Activated CD8-positive, alpha-beta memory T cell treated with anti-CD3 and anti-CD28 coated beads for 4 hours (primary cell): ENCODE data around the gene ETV6.

Source experiments
- DNase-seq, 2 donors: peaks; one replicate each; pipeline ENCODE4 v3.0.0-alpha.2; 2020; ENCODE audit warnings: low read depth in 2 of 2

ETV6 gene

DNA sequence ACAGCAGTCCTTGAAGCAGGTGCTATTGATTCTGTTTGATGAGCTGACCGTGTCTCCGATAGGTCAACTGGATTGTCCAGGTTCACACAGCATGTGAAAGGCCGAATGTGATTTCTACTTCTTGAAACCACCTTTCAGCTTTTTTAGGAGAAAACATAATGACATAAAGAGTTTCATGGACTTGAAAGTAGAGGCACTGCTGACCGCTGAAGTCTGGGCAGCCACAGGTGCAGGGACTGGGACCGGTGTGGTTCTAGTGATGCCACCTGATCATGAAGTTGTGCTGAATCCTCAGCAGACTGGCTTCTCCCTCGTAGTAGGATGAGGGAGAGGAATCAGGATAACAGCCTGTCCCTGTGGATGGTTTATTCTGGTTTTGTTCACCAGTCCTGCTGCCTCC lies 108.1 kb downstream of the ETV6 start:
- no peak for DNase-seq

DNA sequence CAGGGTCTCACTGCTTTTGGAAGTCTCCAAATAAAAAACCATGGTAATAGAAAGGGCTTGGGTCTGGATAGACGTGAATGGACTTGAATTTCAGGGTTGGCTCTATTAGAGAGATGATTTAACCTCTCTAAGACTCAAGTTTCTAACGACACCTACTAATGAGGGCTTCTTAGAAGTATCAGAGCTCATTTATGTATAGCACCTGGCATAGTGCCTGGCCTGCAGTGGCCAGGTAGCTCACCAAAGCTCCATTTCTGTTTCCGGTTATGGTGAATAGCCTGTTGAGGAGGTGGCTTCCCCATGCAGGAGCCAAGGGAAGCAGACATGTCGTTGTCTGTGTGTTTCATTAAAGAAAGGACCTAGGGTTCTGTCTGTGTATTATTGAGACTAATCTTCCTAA lies 108.6 kb downstream of the ETV6 start:
- no peak for DNase-seq

DNA sequence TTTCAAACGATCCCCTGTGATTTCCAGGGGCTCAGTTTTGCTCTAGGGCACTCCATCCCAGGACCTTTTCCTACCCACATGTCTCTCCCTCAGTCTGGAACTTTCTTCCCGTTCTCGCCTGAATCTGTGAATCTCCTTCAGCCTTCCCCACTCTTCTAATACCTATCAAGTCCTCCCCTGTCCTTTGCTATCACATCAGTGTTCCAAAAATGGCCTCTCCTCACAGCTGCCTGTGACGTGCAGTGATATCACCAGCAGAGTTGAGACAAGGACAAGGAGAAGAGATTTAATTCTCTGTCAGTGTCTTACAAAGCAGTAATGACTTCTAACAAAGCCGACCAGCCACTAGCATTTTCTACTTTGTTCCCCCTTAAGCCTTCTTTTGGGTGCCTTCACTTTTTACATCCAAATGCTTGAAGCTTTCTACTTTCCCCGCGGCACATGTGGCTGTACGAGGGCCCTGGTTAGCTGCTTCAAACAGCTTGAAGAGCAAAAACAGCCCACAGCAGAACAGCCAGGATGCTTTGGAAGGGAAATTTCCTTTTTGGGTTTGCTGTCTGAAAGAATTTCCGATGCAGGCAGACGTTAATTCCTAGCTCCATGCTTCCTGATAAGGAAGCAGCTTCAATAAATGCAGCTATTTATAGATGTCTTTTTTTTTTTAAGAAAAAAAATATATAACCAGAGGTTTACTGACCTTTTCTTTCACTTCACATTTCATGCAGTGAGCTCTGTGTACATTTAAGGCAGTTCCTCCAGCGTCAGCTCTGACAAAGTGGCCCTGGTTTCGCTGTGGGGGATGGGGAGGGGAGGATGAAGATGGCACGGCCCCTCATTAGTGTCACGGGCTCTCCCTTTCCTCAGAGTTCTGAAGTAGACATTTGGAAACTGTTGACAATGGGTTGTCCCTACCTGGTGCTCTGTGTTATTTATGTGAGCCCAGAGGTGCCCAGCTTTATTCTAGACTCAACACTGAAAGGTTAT lies 109.3 kb downstream of the ETV6 start:
- no peak for DNase-seq

DNA sequence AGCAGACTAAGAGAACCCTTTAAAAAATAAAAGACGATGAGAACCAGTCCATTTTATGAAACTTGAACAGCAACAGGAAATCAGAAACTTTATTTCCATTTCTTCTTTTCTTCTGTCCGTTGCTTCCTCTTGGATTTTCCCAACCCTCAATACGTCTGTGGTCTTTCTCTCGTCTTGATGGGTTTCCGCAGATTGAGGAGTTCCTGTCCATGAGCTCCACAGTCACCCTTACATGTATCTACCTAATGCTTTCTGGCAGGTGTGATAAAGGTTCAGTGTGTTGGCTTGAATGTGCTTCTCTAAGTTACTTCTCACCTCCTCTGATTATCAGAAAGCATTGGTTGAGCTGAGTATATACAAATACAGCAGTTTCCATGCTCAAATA lies 110.0 kb downstream of the ETV6 start:
- no peak for DNase-seq

DNA sequence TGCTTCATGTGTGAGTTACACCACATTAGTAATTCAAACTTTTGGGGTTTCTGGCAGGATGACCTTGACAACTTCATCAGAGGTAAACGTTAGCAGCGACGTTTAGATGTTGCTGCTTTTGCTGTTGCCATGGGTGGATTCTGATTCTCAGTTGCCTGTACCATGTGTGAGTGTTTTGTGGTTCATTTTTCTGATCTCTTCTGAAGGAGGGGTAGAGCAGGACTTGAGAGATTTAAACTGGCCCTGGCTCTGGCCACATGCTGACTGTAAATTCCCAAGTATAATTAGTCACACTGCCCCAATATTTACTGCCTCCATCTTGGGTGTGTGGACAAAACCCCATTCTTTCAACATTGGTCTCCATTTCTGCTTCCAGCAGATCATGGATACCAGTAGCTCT lies 110.4 kb downstream of the ETV6 start:
- no peak for DNase-seq

DNA sequence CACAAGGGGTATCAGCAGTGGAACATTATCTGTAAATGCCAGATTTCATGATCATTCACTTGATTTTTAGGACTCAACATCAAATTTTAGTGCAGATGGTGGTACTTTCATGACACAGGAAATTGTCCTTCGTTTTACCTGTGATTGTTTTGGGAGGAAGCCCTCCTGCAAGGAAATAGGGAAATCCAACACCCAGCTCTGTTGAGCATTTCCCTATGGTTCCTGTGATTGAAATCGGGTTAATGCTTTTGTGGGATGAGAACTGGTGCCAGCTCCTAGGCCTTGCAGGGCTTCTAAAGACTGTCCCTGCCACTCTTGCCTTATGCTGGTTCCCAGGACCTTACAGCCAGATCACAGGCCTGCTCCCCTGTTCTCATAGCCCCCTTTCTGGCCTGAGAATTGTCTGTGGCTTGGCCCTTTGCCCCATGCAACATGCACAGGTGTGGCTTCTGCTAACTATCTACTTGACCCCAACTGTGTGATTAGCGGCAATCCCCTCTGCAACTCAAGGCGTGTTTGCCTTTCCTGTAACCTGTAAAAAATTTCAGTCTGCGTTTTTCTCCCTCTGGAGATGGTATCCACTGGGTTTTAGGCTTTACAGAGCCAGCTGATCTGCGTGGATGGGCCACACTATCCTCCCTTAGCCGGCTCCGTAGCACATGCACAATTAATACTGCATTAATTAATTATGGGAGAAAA lies 112.5 kb downstream of the ETV6 start:
- no peak for DNase-seq

DNA sequence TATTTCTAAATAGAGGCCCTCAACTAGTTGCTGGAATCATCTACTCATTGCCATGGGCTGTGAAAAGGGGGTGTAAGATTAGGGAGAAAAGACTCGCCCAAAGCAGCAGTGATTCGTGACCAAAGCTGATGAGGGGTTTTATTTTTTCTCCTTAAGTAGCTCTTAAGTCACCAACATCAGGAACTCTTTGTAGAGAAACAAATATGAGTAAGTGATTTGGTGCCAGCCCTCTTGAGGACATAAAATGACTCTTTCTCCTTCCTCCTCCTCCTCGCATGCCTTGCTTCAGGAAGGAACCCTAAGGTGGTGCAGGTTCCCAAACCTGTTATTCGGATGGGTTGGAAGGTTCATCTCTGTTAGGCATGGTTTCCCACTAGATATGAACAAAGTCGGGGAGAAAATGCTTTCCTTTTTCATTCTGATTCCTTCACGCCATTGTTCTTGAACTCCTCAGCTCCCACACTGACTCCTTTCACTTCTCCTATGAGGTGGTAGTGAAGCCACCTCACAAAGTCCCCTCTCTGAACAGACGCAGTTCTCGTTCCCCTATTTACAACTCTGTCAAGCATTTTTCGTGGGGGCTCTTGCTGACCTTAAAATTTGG lies 113.4 kb downstream of the ETV6 start:
- DNase-seq, result no peak

DNA sequence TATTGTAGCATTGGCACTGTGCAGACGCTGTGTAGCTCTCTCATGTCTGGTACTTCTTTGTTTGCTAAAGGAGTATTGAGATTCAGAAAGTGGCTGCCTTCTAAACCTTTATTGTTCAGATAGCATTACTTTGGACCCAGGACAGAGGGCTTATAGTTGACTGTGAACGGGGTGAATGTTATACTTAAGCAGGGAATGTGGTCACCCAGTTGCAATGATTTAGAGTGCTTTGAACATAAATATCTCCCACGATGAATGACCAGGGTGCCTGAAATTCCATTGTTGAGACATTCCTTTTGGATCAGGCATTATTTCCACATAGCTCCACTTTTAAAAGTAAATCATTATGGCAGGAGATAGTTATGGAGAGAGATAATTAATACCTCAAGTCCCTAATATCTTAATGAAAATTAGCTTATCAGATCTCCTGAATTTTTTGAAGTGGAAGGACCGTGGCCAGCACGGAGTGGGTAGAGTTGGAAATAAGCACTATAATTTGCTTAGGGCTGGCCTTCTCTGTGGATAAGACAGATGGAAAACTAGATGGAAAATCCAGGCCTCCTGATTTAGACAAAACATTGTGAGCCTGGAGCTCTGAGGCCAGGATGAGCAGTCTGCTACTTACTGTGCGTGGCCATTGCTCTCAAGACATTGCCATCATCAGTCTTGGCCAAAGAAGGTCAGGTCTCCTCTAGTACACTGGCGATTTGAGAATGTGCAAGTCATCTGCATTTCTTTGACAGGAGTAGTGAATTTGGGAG lies 114.5 kb downstream of the ETV6 start:
- no peak for DNase-seq

DNA sequence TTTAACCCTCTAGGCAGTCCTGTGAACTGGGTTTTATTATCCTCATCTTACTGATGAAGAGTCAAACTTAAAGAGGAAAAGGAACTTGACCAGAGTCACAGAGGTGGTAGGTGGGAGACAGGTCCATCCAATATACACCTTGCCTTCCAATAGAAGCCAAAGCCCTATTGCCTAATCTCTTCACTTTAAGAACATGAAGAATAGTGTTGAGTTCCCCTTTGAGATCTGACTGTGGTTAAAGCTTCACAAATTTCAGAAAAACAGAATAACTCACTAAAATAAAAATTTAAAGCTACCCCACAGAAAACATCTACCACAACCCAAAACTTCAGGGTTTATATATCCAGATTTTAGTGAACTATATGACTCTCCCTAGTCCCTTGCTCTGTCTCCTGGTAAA lies 115.4 kb downstream of the ETV6 start:
- no peak for DNase-seq

DNA sequence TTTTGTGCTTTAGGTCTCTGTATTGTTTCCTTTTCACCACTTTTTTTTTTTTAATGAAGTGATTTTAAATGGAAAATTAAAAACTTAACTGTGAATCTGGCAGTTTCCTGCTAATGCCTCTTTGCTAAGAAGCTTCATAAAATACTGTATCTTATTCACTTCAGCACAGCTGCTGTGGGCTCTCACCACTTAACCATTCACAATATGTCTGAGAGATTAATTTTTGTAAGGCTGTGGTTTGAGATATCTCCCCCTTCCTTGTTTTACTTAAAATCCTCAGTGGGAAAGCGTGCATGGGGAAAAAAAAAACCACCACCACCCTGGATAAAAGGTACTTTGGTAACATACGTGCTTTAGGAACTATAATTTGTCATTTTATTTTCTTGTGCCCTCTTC lies 115.9 kb downstream of the ETV6 start:
- DNase-seq, result no peak

DNA sequence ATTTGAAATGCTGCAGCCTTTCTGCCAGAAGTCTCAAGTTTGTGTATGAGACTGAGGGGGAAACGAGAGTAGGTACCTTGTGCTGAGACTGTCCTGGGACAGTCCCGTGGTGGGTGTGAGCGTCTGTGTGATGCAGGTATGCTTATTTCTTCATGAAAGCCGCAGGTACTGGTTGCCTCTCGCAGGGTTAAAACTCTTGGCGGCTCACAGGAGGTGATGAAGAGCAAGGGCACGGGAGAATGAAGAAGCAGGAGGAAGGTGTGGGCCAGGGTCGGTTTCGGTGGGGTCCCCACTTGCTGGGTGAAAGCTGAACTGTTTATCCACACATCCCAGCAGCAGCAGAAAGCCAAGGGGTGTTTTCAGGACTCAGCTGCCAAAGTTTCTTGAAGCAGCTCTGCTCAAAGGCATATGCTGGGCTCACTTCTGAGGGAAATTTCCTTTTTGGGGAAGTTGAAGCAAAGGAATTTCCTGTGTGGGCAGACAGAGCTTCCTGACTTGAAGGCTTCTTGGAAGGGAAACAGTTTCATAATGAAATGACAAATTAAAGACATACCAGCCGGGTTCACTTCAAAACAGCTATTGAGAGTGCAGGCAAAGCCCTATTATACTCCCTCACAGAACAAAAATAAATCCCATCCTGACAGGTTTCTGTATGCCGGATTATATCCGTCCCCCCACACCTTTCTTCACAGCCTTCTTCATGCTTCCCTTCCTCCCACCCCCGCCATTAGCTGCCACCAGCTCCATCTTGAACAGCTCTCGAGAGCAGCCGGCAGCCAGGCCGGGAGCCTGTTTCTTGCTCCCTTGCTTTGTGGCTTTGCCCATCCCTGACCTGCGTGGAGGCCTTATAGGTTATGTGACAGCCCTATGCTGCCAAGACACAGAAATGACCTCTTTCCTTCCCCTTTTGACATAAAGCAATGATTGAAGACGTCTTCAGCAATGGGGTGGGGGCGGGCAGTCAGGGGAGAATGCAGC lies 116.6 kb downstream of the ETV6 start:
- DNase-seq, result peak; percentile 6 to 25

DNA sequence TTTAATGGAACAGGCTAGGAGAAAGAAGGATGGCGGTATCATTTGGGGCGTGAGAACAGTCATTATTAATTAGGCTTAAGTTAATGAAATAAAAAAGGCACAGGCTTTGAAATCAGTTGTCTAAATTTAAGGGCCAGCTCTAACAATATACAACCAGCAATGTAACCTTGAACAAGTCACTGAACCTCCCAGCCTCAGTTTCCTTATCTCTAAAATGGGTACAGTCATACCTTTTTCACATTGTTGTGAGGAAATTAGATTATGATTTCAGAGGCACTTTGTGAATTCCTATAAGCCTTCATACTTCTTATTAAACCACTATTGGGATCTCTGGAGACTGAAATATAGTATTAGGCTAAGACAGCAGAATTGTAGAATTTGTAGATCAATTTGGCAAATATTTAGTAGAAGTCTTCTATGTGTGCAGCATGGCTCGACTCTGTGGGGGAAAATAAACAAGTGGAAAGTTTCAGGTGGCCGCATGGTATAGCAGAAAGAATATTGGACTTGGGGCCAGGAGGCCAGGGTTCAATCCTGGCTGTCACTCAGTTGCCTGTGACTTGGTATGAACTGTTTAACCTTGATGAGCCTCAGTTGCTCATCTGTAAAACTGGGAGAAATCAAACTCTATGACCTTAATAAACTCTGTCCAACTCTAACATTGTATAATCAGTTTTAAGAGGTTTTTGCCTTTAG lies 117.7 kb downstream of the ETV6 start:
- no peak for DNase-seq

DNA sequence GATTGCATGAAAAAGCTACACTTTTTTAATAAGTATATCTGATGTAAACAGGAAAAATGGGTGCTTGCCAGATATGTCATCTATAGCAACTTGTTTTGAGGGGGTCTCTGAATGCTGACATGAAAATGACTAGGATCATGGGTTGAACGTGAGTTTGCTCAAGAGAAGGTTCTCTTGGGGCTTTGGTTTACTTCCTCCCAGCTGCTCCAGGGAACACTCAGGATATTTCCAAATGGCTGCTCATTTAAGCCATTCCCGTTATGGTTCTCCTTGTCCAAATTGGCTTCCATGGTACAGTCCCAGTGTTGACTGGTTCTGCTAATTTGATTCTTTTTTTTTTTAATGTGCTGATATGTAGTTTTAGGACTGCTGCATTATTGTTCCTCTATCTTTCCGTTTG lies 118.3 kb downstream of the ETV6 start:
- no peak for DNase-seq

DNA sequence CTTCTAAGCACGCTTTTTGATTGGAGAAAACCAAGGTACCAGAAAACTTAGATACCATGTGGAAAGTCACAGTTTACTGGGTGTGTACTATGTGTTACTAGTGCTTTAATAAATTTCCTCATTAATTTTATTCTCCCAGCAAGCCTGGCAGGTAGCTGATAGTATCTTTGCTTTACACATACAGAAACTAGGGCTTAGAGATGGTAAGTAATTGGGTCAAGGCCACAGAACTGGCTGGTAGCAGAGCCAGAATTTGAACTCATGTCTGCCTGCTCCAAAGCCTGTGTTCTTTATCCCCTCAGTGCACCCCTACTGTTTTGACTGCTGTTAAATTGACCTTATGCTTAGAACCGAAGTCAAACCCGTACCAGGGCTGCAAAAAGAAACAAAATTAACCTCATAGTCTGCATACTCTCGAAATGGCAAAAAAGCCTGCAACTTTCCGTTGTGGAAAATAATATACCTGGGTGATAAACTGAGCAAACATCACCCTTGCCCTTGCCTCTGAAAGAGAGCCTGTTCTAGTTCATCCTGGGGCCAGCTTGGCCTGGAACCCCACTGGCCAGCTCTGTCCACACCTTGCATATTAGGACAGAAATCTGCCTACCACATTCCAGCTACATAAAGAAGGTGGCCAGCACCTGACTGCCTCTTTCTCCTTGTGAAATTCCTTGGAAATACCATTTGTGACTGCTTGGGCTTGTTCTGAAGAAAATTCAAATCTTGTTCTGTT lies 118.9 kb downstream of the ETV6 start:
- no peak for DNase-seq

DNA sequence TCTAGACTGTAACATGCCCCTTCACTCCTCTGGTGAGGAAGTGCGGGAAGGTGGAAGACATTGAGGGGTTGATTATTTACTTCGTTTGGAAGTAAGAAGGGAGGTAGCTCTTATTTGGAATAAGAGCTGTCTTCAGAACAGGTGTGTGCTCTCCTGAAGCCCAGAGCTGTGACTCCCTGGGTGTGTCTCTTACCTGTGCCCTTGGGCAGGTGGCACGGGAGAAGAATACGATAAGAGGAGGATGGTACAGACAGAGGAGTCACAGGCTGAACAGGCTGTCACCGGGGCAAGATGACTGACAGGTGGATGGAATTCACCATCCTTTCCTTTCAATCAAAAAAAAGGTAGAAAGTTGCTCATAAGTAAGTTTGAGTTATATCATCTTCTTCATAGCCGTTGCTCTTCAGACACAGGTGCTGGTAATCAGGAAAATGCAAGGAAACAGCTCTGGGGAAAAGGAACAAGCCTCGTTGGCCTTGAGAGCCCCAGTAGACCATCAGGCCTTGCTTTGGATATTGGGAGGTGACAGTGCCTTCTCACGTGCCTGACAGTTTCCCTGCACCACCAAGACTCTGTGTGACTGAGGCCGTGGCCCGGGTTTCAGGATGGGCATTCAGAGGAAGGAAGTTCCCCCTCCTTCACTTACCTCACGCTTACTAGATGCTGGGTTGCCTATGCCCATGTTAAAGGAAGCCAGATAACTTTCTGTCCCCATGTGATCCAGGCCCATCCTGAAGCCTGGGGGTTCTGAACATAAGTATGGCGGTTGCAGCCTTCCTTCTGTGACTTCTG lies 120.4 kb downstream of the ETV6 start:
- no peak for DNase-seq

DNA sequence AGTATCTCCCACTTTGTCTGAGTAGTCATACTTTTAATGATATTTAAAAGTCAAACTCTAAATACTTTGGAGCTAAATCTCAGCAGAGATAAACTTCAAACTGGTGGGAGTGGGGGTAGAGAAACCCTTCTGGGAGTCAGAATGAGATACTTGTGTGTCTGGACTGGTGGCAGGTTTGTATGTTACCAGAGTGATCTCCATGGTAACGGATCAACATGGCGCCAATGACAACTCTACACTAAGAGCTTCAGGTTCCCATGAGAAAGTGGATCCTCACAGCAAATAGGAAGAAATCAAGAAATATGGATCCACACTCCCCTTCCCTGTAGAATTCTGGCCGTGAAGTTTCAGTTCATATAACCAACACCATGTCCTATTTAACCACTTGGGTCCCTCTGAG lies 121.9 kb downstream of the ETV6 start:
- DNase-seq, result no peak

DNA sequence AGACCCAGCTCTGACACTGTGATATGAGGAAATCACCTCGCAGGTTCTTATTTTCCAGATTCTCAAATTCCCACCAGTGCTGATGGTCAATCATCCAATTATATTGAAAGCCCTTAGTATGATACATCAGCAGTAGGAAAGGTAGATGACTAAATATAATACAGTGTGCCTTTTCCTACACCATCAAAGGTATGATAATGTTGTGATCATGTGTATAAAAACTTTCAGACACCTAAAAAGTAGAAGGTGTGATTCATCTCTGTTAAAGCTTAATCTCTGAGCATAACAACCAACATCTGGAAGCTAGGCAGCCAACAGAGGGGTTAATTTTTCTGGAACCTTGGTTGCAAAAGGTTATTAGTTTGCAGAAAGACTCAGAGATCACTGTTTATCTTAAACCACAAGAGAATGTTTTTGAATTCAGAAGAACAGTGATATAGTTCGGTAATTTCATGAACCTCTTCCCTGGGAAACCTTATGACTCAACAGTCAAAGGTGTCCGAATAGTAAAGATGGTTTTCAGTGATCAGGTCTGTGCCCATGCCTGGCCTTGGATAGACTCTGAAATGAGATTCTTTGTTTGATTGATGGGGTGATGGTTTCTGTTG lies 122.5 kb downstream of the ETV6 start:
- no peak for DNase-seq
